Pons (tissue), 1 donor: ENCODE data around the gene CDKL5.
"Not testable (repeated sequence)": the region's sequence is repeated elsewhere in the genome, so short reads cannot be mapped to it uniquely, and the experiment has no call there.

Experiments used
- DNase-seq: peaks from one replicate; pipeline ENCODE4 v3.0.0-alpha.2; 2016; ENCODE audit warnings: low spot score

CDKL5 gene

DNA sequence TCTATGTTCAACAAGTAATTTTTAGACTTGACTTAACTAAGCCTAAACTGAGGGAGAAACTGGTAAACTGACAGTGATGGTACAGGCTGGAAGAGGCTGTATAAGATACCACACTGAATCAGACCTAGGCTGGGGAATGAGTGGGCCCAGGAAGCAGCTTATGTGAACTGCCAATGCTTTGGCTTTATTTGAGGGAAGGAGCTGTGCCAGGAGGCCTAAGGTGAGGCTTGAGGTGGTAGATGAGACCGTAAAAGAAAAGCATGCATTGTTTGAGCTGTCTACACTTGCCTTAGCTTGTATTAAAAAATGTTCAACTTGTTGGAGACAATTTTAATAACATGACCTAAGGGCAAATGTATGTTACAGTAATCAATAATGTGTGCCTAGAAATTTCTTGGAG, 150.3 kb downstream of the CDKL5 start:
- no peak for DNase-seq

DNA sequence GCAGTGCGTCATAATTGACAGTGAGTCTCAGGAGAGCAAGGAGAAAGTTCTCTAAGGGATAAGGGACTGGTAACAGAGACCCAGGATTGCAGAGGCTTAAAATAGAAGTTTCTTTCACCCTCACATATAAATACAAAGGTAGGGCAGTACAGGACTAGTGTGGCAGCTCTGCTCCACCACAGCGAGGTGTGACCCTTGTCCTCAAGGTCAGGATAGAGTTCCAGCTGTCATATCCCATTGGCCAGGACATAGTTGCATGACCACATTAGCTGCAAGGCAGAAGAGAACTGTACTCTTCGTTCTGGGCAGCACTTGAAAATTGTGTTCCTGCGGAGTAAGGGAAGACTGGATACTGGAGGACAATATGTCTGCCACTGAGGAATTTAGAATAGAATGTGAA, 152.0 kb downstream of the CDKL5 start:
- DNase-seq, result no peak

DNA sequence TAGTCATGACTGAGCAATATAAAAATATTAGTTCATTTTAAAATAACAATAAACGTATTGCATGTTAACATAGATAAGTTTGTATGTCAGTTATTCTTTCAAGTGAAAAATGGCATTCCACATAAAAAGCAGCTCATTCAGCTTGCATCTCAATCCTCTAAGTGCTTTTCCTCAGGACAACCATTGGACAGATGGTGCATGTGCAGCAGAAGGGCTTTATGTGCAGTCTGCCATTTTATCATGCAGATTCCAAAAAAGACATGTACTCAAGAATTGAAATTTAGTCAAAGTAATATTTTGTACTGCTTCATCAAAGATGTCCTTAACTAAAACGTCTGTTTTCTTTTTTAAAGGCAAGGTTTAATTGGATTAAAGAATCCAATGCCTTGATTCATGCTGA, 153.1 kb downstream of the CDKL5 start:
- no peak for DNase-seq

DNA sequence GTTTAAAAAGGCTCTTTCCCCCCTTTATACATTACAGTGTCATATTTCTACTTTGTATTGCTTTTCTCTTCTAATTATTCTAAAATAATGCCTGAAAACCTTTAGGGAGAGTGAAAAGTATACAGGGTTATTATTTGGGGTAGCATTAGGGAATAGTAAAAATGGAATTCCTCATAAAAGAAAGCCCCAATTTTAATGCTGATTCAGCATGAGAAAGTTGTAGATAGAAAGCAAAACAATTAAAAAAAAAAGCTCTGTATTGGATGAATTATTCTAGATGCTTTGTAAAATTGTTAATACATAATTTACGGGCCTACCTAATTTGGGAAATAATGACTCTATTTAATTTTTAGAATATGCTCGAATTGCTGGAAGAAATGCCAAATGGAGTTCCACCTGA, 154.1 kb downstream of the CDKL5 start:
- no peak for DNase-seq

DNA sequence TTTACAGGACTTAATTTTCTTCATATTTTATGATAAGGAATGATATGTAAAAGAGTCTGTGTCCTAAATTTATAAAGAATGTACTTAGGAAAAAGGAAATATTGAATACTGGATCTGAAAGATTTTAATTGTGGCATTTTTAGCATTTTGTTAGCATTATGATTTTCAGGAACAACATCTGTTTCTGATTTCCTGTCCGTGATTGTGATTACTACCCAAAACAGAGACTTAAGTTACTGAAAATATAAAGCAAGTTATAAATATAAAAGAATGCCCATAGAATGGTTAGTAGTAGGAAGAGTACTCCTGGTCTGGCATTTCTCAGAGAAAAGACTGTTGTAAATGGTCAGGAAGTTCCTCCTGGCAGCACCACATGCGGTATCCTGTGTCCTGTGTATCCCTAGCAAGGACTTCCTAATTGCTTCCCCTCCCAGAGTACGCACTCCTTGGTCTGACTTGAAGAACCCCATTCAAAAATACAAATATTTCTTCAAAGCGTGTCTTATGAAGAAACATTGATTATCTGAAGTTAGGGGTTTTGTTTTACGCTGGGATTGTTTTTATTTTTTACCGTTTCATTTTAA, 157.6 kb downstream of the CDKL5 start:
- no peak for DNase-seq

DNA sequence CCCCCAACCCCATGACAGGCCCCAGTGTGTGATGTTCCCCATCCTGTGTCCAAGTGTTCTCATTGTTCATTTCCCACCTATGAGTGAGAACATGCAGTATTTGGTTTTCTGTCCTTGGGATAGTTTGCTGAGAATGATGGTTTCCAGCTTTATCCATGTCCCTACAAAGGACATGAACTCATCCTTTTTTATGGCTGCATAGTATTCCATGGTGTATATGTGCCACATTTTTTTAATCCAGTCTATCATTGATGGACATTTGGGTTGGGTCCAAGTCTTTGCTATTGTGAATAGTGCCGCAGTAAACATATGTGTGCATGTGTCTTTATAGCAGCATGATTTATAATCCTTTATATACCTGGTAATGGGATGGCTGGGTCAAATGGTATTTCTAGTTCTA, 163.9 kb downstream of the CDKL5 start:
- not testable (repeated sequence) for DNase-seq

DNA sequence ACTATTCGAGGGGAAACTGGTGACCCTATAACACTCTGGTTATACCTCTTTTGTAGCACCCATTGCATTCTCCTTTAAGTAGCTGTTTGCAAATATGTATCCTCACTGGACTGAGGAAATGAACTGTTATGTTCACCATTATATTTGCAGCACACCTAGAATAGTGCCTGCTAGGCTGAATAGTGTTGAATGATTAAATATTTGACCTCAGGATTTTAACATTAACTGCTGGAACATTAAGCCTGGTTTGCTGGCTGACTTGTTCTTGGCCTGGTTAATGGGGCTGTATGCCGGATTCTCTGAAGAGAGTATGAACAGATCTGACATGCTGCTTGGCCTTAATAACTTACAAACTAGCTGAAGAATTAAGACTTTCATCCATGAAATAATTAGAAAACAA, 166.4 kb downstream of the CDKL5 start:
- DNase-seq, result no peak

DNA sequence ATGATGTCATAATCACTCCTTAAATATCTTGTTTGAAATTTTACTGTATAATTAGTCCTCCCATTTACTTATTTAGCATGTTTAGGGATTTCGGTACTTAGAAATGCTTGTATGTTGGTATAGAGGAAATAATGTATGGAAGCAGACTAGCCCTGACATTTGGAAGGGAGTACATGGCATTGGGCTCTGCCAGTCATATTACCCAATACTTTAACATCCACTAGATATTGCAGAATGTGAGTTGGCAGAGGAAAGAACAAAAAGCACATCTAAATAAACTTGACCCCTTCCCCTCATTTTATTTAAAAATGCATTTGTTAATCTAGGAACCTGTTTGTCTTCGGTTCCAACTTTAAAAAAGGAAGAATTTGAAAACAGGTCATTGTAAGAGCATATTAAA, 168.7 kb downstream of the CDKL5 start:
- DNase-seq, result no peak

DNA sequence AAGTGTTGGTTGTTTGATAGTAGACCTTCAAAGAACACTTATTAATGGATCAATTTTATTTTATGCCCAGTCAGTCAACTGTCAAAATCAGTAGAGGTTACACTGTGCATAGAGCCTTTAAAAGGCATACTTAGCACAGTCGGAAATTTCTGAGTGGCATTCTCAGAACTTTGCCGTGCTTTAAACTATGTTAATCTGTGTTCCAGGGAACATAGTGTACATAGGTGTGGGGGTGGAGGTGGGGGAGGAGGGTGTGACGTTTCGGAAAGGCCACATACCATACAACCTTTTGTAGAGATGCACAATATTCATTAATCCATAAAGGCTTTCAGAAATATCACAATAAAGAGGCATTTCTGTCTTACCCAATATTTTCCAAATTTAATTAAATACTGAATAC, 170.7 kb downstream of the CDKL5 start:
- no peak for DNase-seq

DNA sequence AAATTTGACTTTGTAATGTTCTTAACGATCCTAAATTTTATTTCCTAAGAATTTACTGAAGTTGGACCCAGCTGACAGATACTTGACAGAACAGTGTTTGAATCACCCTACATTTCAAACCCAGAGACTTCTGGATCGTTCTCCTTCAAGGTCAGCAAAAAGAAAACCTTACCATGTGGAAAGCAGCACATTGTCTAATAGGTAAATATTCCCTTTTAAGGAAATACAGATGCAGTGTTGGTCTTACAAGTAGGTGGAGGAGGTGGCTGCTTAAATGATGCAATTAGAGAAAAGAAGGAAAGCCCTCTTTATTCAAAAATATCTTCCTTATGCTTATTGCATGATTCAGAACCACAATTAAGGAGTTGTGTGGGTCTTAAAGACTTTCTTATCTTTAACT, 173.0 kb downstream of the CDKL5 start:
- DNase-seq, result no peak

DNA sequence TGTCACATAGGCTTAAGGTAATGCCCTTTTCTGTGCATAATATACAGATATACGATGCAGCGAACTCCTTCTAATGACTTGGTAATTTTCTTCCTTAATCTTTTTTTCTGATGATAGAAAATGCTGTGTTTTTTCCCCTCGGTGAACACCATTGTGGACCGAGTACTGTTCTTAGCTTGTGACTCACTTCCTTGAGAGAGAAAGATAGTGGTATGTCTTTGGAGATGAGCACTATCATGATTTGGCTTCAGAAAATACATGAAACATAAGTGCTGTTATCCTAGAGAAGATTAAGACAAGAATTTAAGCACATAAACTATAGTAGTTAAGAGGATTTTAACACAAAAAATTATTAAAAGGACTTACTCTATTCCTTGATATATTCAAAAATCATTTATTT, 182.6 kb downstream of the CDKL5 start:
- no peak for DNase-seq

DNA sequence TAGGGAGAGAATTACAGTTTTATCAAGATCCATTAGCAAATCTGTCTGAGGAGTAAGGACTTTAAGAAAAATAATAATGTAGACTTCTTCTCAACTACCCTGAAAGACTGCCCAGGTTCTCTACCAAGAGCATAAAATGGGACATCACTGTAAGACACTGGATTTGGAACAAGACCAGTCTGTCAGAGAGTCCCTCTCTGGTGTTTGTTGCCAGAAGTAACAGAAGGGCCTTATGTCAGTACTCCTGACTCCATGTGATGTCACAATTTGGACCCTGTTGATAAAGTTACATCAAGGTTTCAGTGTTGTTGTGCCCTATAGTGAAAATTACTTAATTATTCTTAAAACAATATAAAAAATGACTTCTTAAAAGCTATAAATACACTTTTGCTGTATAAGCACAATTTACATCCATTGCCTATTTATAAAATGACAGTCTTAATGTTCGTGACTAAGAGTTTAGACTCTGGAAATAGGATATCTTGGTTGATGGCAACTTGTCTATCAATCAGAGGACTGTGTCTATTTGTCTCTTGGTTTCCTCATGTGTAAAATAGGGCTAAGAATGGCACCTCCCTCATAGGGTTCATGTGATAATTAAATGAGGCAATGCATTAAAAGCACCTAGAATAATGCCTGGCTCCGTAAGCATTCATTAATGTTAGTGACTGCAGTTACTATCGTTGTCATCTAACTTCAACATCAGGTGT, 188.7 kb downstream of the CDKL5 start:
- no peak for DNase-seq

DNA sequence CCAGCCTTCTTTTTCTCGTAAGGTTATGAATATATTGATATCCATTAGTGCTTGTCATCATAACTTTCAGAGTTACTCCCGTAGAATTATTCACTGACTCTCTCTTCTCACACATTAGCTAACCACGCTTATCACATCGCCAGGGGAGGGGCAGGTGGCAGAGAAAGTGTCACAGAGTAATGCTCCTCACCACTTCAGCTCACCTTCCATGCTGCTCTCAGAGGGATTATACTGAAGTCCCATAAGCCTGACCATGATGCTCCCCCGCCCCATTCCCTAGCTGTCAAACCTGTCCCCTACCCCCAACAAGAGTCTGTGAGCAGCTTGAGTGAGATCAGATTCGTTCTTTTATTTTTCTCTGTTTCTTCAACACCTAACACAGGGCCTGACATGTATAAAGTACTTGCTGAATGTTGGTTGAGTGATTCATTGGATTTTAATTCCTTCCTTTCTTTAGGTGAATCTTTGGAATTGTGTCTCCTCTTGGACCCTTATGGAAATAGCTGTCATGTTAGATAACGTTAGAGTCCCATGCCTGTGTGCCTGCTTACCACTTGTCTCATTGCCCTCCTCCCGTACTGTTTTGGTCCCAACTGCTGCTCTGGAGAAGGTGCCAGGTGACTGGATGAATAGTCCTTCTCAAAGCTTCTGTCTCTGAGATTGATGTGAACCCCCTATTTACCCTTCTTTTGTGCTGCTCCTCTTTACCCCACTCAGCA, 191.4 kb downstream of the CDKL5 start:
- no peak for DNase-seq

DNA sequence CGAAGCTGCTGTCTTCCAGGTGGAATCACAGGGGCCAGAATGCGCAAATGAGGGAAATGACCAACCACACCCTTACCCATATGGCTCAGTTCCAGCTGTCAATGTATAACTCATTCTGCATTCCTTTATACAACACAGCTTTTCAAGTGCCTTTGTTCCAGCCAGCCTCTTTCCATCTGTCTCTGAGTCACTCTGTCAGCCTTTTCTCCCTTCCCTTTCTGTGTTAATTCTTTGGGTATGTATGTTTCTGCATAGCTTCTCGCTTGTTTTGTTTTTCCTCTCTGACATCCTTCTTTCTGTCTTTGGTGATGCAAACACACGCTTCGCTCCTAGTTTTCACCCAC, 192.0 kb downstream of the CDKL5 start:
- DNase-seq, result no peak

DNA sequence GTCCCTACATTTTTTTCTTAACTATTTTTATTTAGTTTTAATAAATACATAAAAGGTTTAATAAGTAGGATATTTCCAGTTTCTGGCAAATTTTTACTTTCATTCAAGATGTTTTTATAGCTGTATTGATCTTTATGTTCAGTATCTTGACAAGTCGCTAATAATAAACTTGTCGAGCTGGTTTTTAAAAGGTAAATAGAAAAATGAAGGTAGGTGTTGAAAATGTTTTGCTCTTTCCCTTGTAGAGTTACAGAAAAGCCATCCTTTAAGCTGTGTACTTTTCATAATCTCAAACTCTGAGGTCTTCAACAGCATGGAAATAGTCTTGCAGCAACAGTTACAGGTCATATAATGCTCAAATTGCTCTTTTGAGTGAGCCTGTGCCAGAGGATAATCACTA, 193.9 kb downstream of the CDKL5 start:
- DNase-seq, result no peak

DNA sequence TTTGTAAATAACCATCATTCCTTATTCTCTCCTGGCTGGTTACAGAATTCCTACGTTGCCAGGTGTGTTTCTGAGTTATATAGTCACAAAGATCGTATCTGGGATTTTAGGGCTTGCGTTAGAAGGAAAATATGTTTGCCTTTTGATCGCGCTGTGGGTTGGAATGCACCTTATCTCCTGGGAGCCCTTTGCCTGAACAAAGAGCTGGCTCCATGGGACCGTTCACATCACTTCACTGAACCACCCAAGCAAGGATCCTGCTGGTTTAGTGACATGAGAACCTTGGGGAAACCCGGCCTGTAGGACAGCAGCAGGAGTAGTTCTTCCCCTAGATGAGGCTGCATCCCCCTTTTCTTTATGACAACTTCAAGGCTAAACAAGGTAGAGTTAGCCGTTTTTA, 194.9 kb downstream of the CDKL5 start:
- DNase-seq, result no peak

DNA sequence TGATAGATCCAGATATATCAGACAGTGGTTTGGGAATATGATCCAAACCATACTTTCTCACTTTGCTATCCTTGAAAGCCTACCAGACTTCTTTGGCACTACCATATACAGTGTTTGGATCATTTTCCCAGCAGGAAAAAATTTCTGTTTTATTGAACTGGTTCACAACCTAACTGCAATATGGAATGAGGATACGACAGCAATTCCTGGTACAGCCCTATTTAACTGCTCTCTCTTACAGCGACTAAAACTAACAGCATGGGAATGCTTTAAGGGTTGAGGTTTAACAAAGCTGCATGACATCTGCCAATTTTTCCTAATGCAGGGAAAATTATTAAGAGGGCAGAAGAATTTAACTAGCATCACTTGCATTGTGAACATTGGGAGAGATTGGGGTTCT, 199.2 kb downstream of the CDKL5 start:
- no peak for DNase-seq

DNA sequence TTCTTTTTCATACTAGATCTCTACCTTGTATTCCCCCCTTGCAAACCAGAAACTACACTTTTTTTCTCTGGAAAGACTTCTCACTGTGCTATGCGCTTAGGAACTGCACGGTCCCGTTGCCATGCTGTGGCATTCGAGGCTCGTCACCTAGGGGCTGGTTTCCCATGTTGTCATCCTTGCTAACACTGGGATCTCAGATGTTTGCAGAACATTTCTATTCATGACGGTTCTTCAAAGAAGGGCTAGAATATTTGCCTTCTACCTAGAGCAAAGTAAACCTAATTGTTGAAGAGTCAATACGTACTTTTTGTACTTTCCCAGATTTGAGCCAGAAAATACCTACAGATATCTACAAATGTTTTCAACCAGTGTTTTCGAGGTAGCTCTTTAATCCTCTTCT, 205.5 kb downstream of the CDKL5 start:
- no peak for DNase-seq

DNA sequence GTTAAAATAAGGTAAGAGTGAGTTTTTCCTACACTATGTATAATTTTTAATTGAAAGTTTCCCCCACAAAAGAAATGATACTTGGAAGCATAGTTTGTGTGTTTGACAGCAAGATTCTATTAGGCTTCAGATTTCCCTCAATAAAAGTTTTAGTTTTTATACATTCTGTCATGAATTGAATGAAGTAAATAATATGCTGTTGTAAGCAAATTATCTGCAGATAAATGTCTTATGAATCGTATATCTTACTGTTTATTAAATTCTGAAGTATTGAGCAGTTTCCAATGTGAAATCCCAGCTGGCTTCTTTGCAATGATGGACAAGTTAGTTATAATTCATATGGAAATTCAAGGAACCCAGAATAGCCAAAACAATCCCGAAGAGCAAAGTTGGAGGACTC, 213.0 kb downstream of the CDKL5 start:
- DNase-seq, result no peak

DNA sequence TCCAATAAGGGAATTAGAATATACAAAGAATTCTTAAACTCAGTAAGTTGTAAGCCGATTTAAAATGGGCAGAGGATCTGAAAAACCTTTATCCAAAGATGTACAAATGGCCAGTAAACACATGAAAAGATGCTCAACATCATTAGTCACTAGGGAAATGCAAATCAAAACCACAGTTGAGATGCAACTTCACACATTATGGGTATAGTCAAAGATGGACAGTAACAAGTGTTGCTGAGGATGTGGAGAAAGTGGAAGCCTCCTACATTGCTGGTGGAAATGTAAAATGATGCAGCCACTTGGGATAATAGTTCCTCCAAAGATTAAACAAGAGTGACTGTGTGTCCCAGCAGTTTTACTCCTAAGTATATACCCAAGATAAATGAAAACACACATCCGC, 213.9 kb downstream of the CDKL5 start:
- DNase-seq, result no peak

DNA sequence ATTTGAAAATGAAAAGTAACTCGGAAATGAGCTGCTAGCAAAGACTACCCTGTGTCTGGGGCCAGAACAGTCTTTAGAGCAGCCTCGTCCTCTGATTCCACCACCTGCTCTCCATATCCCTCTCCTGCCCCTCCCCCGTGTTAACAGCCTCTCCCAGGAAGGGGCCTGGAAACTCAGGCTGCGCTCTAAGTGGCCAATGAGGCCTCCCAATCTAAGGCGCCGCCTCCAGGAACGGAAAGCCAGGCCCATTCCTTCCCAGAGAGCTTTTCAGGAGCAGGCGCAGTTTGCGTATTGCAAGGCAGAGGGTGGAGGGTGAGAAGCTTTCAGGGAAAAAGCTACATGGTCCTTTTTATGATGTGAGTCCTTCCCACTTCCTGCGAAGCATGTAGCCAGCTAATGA, 215.3 kb downstream of the CDKL5 start:
- DNase-seq, result no peak

DNA sequence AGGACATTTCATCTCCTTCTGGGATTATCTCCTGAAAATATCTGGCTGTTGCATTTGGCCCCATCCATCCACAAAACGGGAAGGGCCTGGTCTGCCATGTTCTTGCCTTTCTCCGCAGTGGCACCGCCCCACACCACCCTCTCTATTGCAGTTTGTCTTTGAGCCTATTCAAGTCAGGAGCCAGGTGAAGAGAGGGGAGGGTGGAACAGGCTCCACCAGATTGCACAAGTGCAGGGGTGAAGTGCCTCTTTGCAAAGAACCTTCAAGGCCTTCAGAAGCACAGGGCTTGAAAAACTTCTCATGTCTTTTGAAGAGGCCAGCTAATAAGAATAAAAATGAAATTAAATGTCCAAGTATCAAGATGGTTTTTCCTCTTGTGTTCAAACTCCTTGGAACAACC, 217.8 kb downstream of the CDKL5 start:
- DNase-seq, result no peak

DNA sequence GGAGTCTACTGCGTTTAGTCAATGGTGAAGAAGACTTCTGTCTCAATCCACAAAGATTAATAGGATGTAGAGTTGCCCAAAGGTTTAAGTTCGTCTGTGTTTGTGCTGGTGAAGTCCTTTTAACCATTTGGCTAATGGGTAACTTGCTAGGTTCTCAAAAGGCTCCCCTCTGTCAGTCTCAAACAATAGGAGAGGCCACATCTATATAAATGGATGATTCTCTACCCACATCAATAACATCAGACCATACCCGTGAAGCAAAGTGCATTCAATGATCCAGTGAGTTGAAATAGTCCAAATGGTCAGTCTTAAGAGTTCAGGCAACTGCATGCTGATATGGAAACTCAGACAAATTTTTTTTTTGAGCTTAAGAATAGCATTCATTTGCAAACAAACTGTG, 218.4 kb downstream of the CDKL5 start:
- no peak for DNase-seq

DNA sequence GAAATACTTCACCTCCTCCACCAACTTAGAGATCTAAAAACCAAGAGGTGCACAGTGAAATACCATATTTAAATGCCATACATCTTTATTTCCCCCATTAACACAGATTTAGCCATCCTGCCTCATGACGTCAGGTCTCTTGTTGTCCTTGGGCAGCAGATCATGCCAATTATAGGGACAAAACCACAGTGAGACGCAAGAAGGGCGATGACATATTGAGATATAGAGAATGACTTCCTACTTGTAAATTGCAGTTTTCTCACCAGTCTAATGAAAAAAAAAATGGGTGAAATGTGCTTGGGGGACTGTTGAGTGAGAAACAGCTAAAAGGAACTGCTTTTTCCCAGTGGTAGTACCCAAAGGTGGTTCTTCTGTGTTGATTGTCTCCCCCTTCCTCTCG, 222.2 kb downstream of the CDKL5 start:
- DNase-seq, result no peak
